Measurements from ENCODE around the gene BCKDHB. TPM values are rescaled to one million over a fixed set of nuclear protein-coding genes. Genes with fewer than 3 reads are reported as not detected.

The BCKDHB gene
- total and polyA plus RNA-seq, 2 donors (not counting 1 experiment from before 2014, with no cell fraction given) = 9.6 to 20.1 TPM

DNA sequence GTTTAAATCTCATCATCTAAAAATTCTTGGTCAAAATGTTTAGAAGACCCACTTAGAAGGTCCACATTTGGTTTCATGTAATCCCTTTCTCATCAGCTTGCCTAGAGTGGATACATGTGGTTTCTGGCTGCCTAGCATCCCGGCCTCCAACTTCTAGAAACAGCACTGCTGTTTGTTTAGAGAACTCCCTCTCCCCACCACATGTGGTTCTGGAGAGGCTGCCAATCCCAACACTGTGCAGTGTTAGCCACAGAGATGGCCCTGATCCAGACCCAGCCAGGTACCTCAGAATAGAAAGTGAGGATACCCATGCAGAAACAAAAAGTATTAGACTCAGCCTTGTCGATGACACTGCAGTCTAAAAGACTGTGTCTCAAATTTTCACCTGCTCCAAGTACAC, 241.8 kb downstream of the BCKDHB start:
- CTCF ChIA-PET = no interaction called here
- WGBS (ENCODE audit: insufficient coverage) = 95% methylated on average over 2 of the region's 2 CpGs
- Histone ChIP-seq H3K27ac (ENCODE audit: low read length in 2 of 2) (no peak overlapping the region), H3K4me3 (ENCODE audit: control extremely low read depth in 1 of 5, extremely low read depth in 1 of 5, insufficient read depth in 1 of 5, low read depth in 2 of 5, low read length in 4 of 5) (no peak overlapping the region), H3K4me2 (replicated peaks; ENCODE audit: low read depth, low read length, poor library complexity, severe bottlenecking) (no peak overlapping the region), H3K4me1 (ENCODE audit: control insufficient read depth in 2 of 2, insufficient read depth in 2 of 2, low read length in 2 of 2) (no peaks in the 10 kb centered on the region), H2AFZ (ENCODE audit: insufficient read depth, low read depth, low read length, poor library complexity, severe bottlenecking) (no peak overlapping the region), H3K27me3 (replicated peaks in 1 of 4; ENCODE audit: control extremely low read depth in 1 of 4, control insufficient read depth in 3 of 4, insufficient read depth in 4 of 4, low read length in 3 of 4) (no peaks in the 10 kb centered on the region), H3K9ac (ENCODE audit: low read length) (no peak overlapping the region), H3K36me3 (replicated peaks in 1 of 2; ENCODE audit: control extremely low read depth in 1 of 2, control insufficient read depth in 1 of 2, extremely low read depth in 1 of 2, insufficient read depth in 2 of 2, low read length in 1 of 2) (no peaks in the 10 kb centered on the region), H3K79me2 (ENCODE audit: control insufficient read depth, insufficient read depth, low read length) (no peaks in the 10 kb centered on the region), H3K9me3 (ENCODE audit: control extremely low read depth in 1 of 3, control insufficient read depth in 2 of 3, insufficient read depth in 1 of 3, low read length in 2 of 3) (no peaks in the 10 kb centered on the region), H4K20me1 (ENCODE audit: control insufficient read depth, insufficient read depth, low read length, poor library complexity, severe bottlenecking) (no peaks in the 10 kb centered on the region)
- H3K4me1 Mint-ChIP-seq = no peaks in the 10 kb centered on the region
- POLR2A ChIA-PET = no interaction called here
- H3K9me3 Mint-ChIP-seq (ENCODE audit: insufficient read depth) = no peaks in the 10 kb centered on the region
- H3K27me3 Mint-ChIP-seq = no peaks in the 10 kb centered on the region
- no peak for DNase-seq
- no peak for TF ChIP-seq CTCF (IDR thresholded peaks at IDR 0.05)
- no peak for ATAC-seq (ENCODE audit: low read depth)
- no peak overlapping the region for H3K27ac Mint-ChIP-seq
- intact Hi-C loops (cut with micrococcal nuclease) = no loop called here
- H3K4me3 Mint-ChIP-seq = no peak overlapping the region

- Mint-ChIP-seq H3K27ac (no peak overlapping the region), H3K27me3 (no peaks in the 10 kb centered on the region), H3K4me3 (no peak overlapping the region), H3K4me1 (no peaks in the 10 kb centered on the region), H3K9me3 (ENCODE audit: insufficient read depth) (no peaks in the 10 kb centered on the region)
- ChIA-PET CTCF (interaction anchor here (0.6 kb wide), 1 partner anchor 17 kb away, joined by 3 read pairs; no protein-coding TSS in a partner anchor), POLR2A (no interaction called here)
- Histone ChIP-seq H3K27ac (ENCODE audit: low read length in 2 of 2) (no peak overlapping the region), H3K27me3 (replicated peaks in 1 of 4; ENCODE audit: control extremely low read depth in 1 of 4, control insufficient read depth in 3 of 4, insufficient read depth in 4 of 4, low read length in 3 of 4) (no peaks in the 10 kb centered on the region), H3K9me3 (ENCODE audit: control extremely low read depth in 1 of 3, control insufficient read depth in 2 of 3, insufficient read depth in 1 of 3, low read length in 2 of 3) (no peaks in the 10 kb centered on the region), H3K79me2 (ENCODE audit: control insufficient read depth, insufficient read depth, low read length) (no peaks in the 10 kb centered on the region), H3K9ac (ENCODE audit: low read length) (no peak overlapping the region), H3K4me3 (ENCODE audit: control extremely low read depth in 1 of 5, extremely low read depth in 1 of 5, insufficient read depth in 1 of 5, low read depth in 2 of 5, low read length in 4 of 5) (no peak overlapping the region), H4K20me1 (ENCODE audit: control insufficient read depth, insufficient read depth, low read length, poor library complexity, severe bottlenecking) (no peaks in the 10 kb centered on the region), H2AFZ (ENCODE audit: insufficient read depth, low read depth, low read length, poor library complexity, severe bottlenecking) (no peak overlapping the region), H3K36me3 (replicated peaks in 1 of 2; ENCODE audit: control extremely low read depth in 1 of 2, control insufficient read depth in 1 of 2, extremely low read depth in 1 of 2, insufficient read depth in 2 of 2, low read length in 1 of 2) (no peaks in the 10 kb centered on the region), H3K4me1 (ENCODE audit: control insufficient read depth in 2 of 2, insufficient read depth in 2 of 2, low read length in 2 of 2) (no peaks in the 10 kb centered on the region), H3K4me2 (replicated peaks; ENCODE audit: low read depth, low read length, poor library complexity, severe bottlenecking) (no peak overlapping the region)
- DNase-seq (no peak), ATAC-seq (ENCODE audit: low read depth) (no peak)
- intact Hi-C loops (cut with micrococcal nuclease) = no loop called here
- TF ChIP-seq EZH2 (IDR thresholded peaks at IDR 0.05; ENCODE audit: borderline replicate concordance, insufficient read depth, low read depth, low read length, poor library complexity, severe bottlenecking) (no peak), CTCF (IDR thresholded peaks at IDR 0.05) (no peak)
- 100% methylated on average over 1 of the region's 1 CpG for WGBS (ENCODE audit: insufficient coverage)
Observed at GRCh38 chr6:80356000-80356399, 249.5 kb downstream of the BCKDHB start.

All from B cell (primary cell).